Calu3 (cell line): ENCODE data around the gene JAM2. TPM values are rescaled to one million over a fixed set of nuclear protein-coding genes. Genes with fewer than 3 reads are reported as not detected.

Experiments used
- BruUV-seq: library from RNA; stranded (reverse); fragments of 400-500 nt; replicated peaks from 2 replicates; lab custom pipeline; 2021; lab: Mats Ljungman, UMichigan
- CTCF ChIA-PET: fragments of 300-600 bp; sonication (Branson Sonifier 250); formaldehyde crosslinking; loops from one replicate; lab custom pipeline; 2022; ENCODE audit warnings: antibody characterized with exemption; lab: Charles Lee
- DNase-seq: peaks from one replicate; pipeline ENCODE4 v3.0.0; 2022
- H3K27ac Mint-ChIP-seq: one replicate; pipeline ENCODE4 v1.8.0; 2022; ENCODE audit warnings: mixed read lengths; ENCODE audit not compliant: unreplicated experiment
- H3K27me3 Mint-ChIP-seq: one replicate; pipeline ENCODE4 v1.8.0; 2022; ENCODE audit warnings: mixed read lengths; ENCODE audit not compliant: unreplicated experiment
- H3K36me3 Mint-ChIP-seq: one replicate; pipeline ENCODE4 v1.8.0; 2022; ENCODE audit warnings: mild to moderate bottlenecking, moderate library complexity, mixed read lengths; ENCODE audit not compliant: insufficient read depth, unreplicated experiment
- H3K4me1 Mint-ChIP-seq: one replicate; pipeline ENCODE4 v1.8.0; 2022; ENCODE audit warnings: mild to moderate bottlenecking, low read depth, mixed read lengths; ENCODE audit not compliant: unreplicated experiment
- H3K4me3 Mint-ChIP-seq: one replicate; pipeline ENCODE4 v1.8.0; 2022; ENCODE audit warnings: mild to moderate bottlenecking, low read depth, moderate library complexity, mixed read lengths; ENCODE audit not compliant: unreplicated experiment
- H3K9me3 Mint-ChIP-seq: one replicate; pipeline ENCODE4 v1.8.0; 2022; ENCODE audit warnings: low read depth, mixed read lengths; ENCODE audit not compliant: unreplicated experiment
- intact Hi-C: fragments of 100-400 bp; cut with micrococcal nuclease; formaldehyde crosslinking; loops from one replicate; pipeline ENCODE4 v1.10.0; 2022; ENCODE audit not compliant: unreplicated experiment
- total RNA-seq: library from RNA; stranded (reverse); gene quantifications from 2 replicates; pipeline ENCODE4 v1.2.3, GENCODE V29; 2022
- TF ChIP-seq, protein P1 (sequence below): fragments of 200-600 bp; IDR thresholded peaks from one replicate; pipeline ENCODE4 v1.8.0; 2022; ENCODE audit warnings: antibody characterized with exemption; ENCODE audit not compliant: unreplicated experiment

The JAM2 gene
- total RNA-seq, 1 experiment from 2014 or later: not detected

DNA sequence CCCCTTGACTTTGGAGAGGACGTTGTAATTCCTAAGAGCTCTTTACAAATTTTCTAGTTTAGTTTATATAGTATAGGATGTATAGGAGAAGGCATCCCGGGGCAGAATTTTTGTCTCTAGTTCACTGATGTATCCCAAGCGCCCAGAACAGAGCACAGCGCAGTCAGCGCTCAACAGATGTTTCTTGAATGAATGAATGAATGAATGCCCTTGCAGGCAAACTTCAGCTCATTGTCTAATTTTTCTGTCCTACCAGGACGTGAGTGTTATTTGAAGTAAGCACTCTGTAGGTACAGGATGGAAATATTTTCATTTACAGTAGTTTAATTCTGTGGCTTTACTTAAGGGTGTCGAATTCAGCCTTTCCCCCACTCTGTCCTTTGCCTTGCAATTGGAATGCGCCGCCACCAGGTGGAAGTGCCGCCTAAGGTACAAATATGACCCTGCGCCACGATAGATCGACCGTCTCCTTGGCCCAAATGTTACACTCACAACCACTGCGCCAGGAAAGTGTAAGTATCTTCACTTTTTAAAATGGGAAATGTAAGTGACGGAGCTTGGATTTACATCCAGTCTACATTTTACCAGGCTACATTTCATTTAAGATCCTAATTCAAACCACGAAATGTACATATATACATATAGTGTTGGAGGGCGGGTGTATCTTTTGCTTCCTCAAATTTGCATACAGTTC is 30.9 kb upstream of the JAM2 start:
- Mint-ChIP-seq H3K4me1 (no peaks in the 10 kb centered on the region), H3K27ac (no peak overlapping the region), H3K4me3 (peak overlapping the region; percentile 83), H3K27me3 (no peaks in the 10 kb centered on the region), H3K9me3 (no peaks in the 10 kb centered on the region), H3K36me3 (peaks cover 21% of the 10 kb centered on the region)
- peak; percentile 67 for DNase-seq
- TF ChIP-seq, protein P1, sequence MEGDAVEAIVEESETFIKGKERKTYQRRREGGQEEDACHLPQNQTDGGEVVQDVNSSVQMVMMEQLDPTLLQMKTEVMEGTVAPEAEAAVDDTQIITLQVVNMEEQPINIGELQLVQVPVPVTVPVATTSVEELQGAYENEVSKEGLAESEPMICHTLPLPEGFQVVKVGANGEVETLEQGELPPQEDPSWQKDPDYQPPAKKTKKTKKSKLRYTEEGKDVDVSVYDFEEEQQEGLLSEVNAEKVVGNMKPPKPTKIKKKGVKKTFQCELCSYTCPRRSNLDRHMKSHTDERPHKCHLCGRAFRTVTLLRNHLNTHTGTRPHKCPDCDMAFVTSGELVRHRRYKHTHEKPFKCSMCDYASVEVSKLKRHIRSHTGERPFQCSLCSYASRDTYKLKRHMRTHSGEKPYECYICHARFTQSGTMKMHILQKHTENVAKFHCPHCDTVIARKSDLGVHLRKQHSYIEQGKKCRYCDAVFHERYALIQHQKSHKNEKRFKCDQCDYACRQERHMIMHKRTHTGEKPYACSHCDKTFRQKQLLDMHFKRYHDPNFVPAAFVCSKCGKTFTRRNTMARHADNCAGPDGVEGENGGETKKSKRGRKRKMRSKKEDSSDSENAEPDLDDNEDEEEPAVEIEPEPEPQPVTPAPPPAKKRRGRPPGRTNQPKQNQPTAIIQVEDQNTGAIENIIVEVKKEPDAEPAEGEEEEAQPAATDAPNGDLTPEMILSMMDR: peak; percentile 78
- CTCF ChIA-PET: no interaction called here
- intact Hi-C loops: loop anchor here (1.0 to 10.0 kb wide), 3 partner anchors 100 to 257 kb away; no protein-coding TSS in a partner anchor
- BruUV-seq: no TSS peak

DNA sequence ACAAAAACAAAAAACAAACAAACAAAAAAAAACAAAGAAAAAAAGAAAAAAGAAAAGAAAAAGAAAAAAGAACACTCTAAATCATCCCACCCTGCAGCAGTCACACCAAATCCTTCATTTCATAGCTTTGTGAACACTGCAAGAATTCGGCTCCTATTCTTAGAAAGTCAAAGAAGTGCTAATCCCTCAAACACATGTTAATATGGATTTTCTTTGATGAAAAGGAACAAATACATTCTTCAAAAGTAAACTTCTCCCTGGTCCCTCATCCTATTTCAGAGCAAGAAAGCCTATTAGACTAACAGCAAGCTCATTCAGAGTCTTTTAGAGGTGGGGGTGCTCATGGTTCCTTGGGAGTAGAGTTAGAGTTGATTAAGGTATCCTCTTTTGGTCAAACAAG is 24.6 kb upstream of the JAM2 start:
- Mint-ChIP-seq H3K4me3 (no peak overlapping the region), H3K9me3 (no peaks in the 10 kb centered on the region), H3K36me3 (no peaks in the 10 kb centered on the region), H3K4me1 (no peaks in the 10 kb centered on the region), H3K27ac (no peak overlapping the region), H3K27me3 (peaks cover 26% of the 10 kb centered on the region)
- CTCF ChIA-PET: interaction anchor here (0.9 kb wide), 1 partner anchor 85 kb away, joined by 5 read pairs; no protein-coding TSS in a partner anchor
- DNase-seq: no peak
- BruUV-seq: no TSS peak
- TF ChIP-seq, protein P1: no peak
- intact Hi-C loops: loop anchor here (10.0 kb wide), 1 partner anchor 1100 kb away; no protein-coding TSS in a partner anchor

DNA sequence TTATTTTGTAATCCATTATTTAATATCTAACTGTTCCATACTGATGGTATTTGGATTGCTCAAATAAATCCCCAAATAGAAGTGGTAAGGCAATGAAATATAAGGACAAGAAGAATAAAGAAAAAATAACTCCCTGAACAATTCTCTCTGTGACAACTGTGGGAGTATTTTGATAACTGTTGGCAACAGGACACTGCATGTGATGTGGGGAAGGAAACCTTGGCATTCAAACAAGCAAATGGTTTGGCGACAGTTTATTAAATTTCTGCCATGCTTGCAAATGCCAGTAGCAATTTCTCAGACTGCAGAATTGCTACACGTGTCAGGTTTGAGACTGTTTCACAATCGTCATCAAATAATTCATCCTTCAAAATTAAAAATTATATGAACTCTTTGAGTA is 23.2 kb upstream of the JAM2 start:
- DNase-seq: no peak
- Mint-ChIP-seq H3K4me1 (no peaks in the 10 kb centered on the region), H3K9me3 (no peaks in the 10 kb centered on the region), H3K4me3 (no peak overlapping the region), H3K27ac (no peak overlapping the region), H3K36me3 (no peaks in the 10 kb centered on the region), H3K27me3 (peaks cover 26% of the 10 kb centered on the region)
- intact Hi-C loops: loop anchor here (10.0 kb wide), 1 partner anchor 1099 kb away; no protein-coding TSS in a partner anchor
- CTCF ChIA-PET: no interaction called here
- TF ChIP-seq, protein P1: no peak
- BruUV-seq: no TSS peak

DNA sequence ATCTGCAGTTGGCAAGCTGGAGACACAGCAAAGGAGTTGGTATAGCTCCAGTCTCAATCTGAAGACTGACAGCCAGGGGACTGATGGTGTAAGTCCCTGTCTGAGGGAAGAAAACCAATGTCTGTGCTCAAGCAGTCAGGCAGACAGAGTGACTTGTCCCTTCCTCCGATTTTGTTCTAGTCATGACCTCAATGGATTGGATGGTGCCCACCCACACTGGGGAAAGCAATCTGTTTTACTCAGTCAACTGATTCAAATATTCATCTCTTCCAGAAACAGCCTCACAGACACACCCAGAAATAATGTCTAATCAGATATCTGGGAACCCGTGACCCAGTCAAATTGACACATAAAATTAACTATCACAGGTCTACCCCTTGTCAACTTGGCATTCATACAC is 19.9 kb upstream of the JAM2 start:
- H3K4me3 Mint-ChIP-seq: no peak overlapping the region
- BruUV-seq: no TSS peak
- CTCF ChIA-PET: no interaction called here
- H3K27ac Mint-ChIP-seq: no peak overlapping the region
- H3K36me3 Mint-ChIP-seq: no peaks in the 10 kb centered on the region
- TF ChIP-seq, protein P1: no peak
- no peaks in the 10 kb centered on the region for H3K9me3 Mint-ChIP-seq
- no peaks in the 10 kb centered on the region for H3K4me1 Mint-ChIP-seq
- H3K27me3 Mint-ChIP-seq: peaks cover 26% of the 10 kb centered on the region
- intact Hi-C loops: loop anchor here (10.0 kb wide), 1 partner anchor 1096 kb away; no protein-coding TSS in a partner anchor
- DNase-seq: no peak
